ENCODE measurements around the gene UNC93B1.
A peak's percentile ranks its signal among the peaks of the same experiment; 100 is the strongest.
"Not testable (repeated sequence)": the region's sequence is repeated elsewhere in the genome, so short reads cannot be mapped to it uniquely, and the experiment has no call there.

GRCh38 chr11:67955461-67956007 is 48.4 kb downstream of the UNC93B1 start:
- peak; percentile 73 for TF ChIP-seq CTCF (IDR thresholded peaks at IDR 0.05; ENCODE audit: borderline replicate concordance, extremely low read depth, low read length, poor library complexity, severe bottlenecking)
- TF ChIP-seq EZH2 (IDR thresholded peaks at IDR 0.05; ENCODE audit: borderline replicate concordance, low read depth, low read length, severe bottlenecking) = not testable (repeated sequence)

Data from DND-41 (cell line).